ENCODE data around the gene THBS3. TPM values are rescaled to one million over a fixed set of nuclear protein-coding genes. Genes with fewer than 3 reads are reported as not detected.
"Not testable (repeated sequence)": the region's sequence is repeated elsewhere in the genome, so short reads cannot be mapped to it uniquely, and the experiment has no call there.

THBS3 gene
- total and polyA plus RNA-seq, 10 donors = 10.2 to 31.2 (median 20.8) TPM

DNA sequence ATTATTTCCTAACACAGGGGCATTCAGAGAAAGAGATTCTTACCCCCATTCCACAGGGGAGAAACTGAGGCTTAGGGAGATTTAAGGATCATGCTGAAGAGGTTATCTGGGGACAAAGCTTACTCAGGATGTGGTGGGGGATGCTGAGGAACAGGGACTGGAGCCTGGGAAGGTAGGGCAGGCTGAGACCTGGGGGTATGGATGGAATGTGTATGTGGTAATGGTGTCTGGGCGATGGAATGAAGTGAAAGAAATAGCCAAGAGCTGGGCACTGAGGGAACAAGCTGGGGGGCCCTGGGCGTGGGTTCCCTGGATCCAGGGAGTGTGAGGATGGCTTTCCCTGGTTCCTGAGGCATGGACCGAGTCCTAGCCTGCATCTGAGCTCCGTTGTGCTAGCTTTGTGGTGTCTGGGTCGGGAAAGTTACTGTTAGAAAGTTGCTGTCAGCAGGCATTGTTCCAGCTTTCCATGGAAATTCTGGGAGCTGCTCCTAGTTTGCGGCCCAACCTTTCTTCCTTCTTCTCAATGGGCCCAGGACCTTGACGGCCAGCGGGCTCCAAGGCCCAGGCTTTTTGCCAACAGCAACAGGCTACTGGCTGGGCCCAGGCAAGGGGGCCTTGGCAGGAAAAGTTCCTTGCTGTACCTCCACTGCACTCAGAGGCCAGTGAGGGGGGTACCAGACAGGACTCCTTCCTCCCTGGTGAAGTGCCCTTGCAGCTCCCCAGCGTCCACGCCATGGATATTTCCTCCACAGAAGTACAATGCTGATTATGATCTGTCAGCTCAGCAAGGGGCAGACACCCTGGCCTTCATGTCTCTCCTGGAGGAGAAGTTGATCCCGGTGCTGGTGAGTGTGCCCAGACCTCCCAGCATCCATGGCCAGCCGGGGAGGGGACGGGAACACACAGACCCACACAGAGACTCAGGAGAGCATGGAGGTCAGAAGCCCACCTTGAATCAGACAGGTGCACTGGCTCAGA, 24.6 kb upstream of the THBS3 start:
- 69 to 72% (median 70%) methylated on average over 11 to 13 of the region's 13 CpGs for WGBS, 5 donors
- peaks cover 0 to 23% (median 17%) of the 10 kb centered on the region in 6 donors for H3K36me3 ChIP-seq
- intact Hi-C loops (cut with DNase I; ENCODE audit: low total_unique reads); H3K27me3 ChIP-seq (replicated peaks in 1 of 7); H3K4me3 ChIP-seq; DNase-seq; H3K9me3 ChIP-seq: not testable (repeated sequence)
- peak overlapping the region in 5 of 8 donors; percentile 46 to 64 (median 61) for H3K27ac ChIP-seq
- H3K4me1 ChIP-seq = peaks cover 0 to 30% (median 6%) of the 10 kb centered on the region in 6 donors
- TF ChIP-seq POLR2AphosphoS5 (IDR thresholded peaks at IDR 0.05) = peak in 2 of 3 donors; percentile 12 to 41

DNA sequence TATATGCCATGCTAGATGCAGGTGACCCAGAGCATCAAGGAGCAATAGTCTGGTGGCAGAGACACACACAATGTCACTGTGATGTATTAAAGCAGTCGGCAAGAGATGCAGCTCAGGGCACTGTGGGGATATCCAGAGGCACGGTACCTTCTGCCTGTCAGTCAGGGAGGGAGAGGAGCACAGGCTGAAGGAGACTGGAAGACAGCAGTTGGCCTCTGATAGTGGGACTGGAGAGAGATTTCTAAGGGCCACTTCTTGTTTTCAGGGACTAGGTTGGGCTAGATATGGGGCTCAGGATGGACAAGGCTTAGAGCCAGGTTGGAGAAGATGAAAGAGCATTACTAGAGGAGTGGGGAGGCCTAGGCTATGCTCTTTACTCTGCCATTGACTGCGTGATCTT, 23.6 kb upstream of the THBS3 start:
- H3K27me3 ChIP-seq (replicated peaks in 1 of 7); H3K9me3 ChIP-seq; DNase-seq; H3K4me3 ChIP-seq; intact Hi-C loops (cut with DNase I; ENCODE audit: low total_unique reads): not testable (repeated sequence)
- peak overlapping the region in 2 of 8 donors; percentile 53 to 61 for H3K27ac ChIP-seq
- H3K4me1 ChIP-seq = peaks cover 0 to 31% (median 12%) of the 10 kb centered on the region in 6 donors
- peaks cover 0 to 13% (median 8%) of the 10 kb centered on the region in 6 donors for H3K36me3 ChIP-seq
- 58 to 89% (median 76%) methylated on average over 3 of the region's 3 CpGs for WGBS, 5 donors

DNA sequence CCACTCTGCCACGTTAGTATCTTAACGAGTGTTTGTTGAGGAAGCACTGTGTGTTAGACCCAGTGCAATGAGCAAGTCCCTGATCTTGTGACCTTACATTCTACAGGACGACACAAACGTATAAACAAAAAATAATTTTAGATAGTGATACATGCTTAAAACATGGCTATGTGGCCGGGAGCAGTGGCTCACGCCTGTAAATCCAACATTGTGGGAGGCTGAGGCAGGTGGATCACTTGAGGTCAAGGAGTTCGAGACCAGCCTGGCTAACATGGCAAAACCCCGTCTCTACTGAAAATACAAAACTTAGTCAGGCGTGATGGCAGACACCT, 20.4 kb upstream of the THBS3 start:
- intact Hi-C loops (cut with DNase I; ENCODE audit: low total_unique reads) = loop anchor here (10.0 kb wide), 1 partner anchor 53 kb away; the partner anchor contains the start of genes KRTCAP2 and TRIM46
- peak overlapping the region; percentile 71 to 90 (median 90) for H3K27ac ChIP-seq
- WGBS, 5 donors = 50 to 72% (median 56%) methylated on average over 9 of the region's 9 CpGs

DNA sequence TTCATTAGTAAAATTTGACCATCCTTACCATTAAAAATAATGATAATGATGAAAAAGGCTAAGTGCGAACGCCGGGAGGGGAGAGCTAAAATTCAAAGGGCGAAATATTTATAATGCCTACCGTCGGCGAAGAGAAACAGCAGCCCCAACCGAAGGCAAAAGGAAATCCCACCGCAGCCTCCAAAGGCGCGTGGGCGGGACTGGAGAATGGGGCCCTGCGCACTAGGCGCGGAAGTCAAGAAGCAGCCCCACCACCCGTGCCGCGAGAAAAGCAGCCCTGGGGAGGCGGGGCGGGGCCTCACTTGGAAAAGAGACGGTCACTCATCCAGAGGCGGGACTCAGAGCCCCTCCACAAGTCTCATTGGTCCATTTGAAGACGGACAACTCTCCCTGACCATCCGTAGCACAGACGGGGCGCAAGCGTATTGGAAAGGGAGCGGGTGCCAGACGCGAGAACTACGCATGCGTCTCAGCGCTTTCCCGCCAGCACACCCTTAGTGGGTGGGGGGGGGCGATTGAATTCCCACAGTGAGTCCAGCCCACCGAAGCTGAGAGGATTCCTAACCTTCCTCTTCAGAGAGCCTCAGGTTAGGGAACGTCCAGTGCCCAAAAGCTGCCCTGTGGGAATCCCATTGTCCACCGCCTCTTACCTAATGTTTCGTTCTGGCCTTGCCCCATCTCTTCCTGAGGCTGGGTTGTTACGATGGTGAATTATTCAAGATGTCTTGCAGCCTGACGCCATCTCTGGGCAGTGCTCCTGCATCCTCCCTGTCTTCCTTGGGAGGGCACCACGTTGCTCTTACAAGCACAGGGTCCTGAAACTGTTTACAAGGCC, 19.8 kb upstream of the THBS3 start:
- intact Hi-C loops (cut with DNase I; ENCODE audit: low total_unique reads) = loop anchor here (10.0 kb wide), 1 partner anchor 53 kb away; the partner anchor contains the start of genes KRTCAP2 and TRIM46
- DNase-seq = peak; percentile 98
- Histone ChIP-seq H3K4me1 (peaks cover 7 to 64% (median 47%) of the 10 kb centered on the region in 6 donors), H3K4me3 (peak overlapping the region; percentile 52 to 81 (median 62)), H3K27ac (peak overlapping the region; percentile 71 to 90 (median 90)), H3K36me3 (no peaks in the 10 kb centered on the region), H3K9me3 (no peaks in the 10 kb centered on the region), H3K27me3 (replicated peaks in 1 of 7) (no peaks in the 10 kb centered on the region)
- peak in 2 of 3 donors; percentile 36 to 57 for TF ChIP-seq POLR2A (IDR thresholded peaks at IDR 0.05)
- peak; percentile 91 to 95 (median 91) for TF ChIP-seq POLR2AphosphoS5 (IDR thresholded peaks at IDR 0.05)
- TF ChIP-seq, protein P1, sequence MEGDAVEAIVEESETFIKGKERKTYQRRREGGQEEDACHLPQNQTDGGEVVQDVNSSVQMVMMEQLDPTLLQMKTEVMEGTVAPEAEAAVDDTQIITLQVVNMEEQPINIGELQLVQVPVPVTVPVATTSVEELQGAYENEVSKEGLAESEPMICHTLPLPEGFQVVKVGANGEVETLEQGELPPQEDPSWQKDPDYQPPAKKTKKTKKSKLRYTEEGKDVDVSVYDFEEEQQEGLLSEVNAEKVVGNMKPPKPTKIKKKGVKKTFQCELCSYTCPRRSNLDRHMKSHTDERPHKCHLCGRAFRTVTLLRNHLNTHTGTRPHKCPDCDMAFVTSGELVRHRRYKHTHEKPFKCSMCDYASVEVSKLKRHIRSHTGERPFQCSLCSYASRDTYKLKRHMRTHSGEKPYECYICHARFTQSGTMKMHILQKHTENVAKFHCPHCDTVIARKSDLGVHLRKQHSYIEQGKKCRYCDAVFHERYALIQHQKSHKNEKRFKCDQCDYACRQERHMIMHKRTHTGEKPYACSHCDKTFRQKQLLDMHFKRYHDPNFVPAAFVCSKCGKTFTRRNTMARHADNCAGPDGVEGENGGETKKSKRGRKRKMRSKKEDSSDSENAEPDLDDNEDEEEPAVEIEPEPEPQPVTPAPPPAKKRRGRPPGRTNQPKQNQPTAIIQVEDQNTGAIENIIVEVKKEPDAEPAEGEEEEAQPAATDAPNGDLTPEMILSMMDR (IDR thresholded peaks at IDR 0.05 in 8 of 11, conservative IDR thresholded peaks at IDR 0.05 in 3 of 11) = peak in 2 of 11 experiments; percentile 13 to 20
- WGBS, 5 donors = 0 to 1% (median 1%) methylated on average over 39 to 42 of the region's 42 CpGs

More for the DNA sequence above, 20.4 kb upstream of the THBS3 start:
- H3K36me3 ChIP-seq = no peaks in the 10 kb centered on the region
- H3K4me1 ChIP-seq = peaks cover 7 to 61% (median 41%) of the 10 kb centered on the region in 6 donors
- no peak for TF ChIP-seq POLR2AphosphoS5 (IDR thresholded peaks at IDR 0.05)
- TF ChIP-seq, protein P1 (IDR thresholded peaks at IDR 0.05 in 8 of 11, conservative IDR thresholded peaks at IDR 0.05 in 3 of 11) = no peak
- no peak for TF ChIP-seq POLR2A (IDR thresholded peaks at IDR 0.05)
- H3K27me3 ChIP-seq (replicated peaks in 1 of 7) = no peaks in the 10 kb centered on the region
- H3K9me3 ChIP-seq = no peaks in the 10 kb centered on the region
- no peak for DNase-seq
- H3K4me3 ChIP-seq = peak overlapping the region; percentile 52 to 81 (median 62)
